ENCODE data around the gene MTA3.
"Not testable (repeated sequence)": the region's sequence is repeated elsewhere in the genome, so short reads cannot be mapped to it uniquely, and the experiment has no call there.

The MTA3 gene

GRCh38 chr2:42663106-42663780 lies 94.8 kb downstream of the MTA3 start:
- DNase-seq (ENCODE audit: low read depth): peak; percentile 82

GRCh38 chr2:42663828-42664227 lies 95.4 kb downstream of the MTA3 start:
- DNase-seq (ENCODE audit: low read depth): no peak

DNA sequence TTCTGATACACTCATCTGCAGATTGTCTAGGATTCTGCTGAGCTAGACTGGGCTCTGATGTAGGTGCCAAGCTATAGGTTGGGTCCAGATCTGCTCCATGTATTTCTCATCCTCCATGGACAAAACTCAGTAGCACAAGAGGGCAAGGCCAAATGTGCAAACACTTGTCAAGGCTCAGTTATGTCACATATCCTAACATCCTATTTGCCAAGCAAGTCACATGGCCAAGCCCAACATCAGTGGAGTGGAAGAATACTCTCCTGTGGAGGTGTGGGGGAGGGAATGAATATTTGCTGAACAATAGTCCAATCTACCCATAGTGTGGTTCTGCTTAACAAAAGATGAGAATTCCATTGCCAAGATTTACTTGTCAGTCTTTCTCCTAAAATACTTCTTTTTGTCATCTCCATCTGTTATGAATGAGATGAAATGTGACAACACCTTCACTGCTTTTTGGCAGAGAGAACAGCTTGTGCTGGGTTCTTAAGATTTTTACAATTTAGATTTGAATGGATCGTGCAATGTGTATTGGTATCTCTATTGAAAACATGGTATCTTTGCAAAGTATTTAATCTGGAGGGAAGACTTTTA lies 105.7 kb downstream of the MTA3 start:
- DNase-seq (ENCODE audit: low read depth): no peak

DNA sequence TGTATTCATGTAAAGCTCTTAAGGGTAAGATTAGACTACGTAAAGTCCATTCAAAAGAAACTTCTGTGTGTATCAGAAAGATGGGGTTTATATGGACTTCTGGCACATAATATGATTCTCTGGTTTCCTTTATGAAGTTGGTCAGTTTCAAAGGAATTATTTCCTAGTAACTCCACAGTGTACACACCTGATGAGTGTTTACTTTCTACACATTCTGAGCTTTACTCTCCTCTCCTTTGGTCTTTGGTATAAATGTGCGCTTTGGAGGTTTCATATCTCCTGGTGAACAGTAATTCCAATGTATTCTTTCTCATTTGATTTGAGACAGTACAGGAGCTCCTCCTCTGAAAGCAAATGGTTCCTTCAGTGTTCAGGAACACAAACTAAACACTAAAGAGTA lies 107.4 kb downstream of the MTA3 start:
- DNase-seq (ENCODE audit: low read depth): no peak

GRCh38 chr2:42685303-42685702 lies 116.9 kb downstream of the MTA3 start:
- DNase-seq (ENCODE audit: low read depth): no peak

DNA sequence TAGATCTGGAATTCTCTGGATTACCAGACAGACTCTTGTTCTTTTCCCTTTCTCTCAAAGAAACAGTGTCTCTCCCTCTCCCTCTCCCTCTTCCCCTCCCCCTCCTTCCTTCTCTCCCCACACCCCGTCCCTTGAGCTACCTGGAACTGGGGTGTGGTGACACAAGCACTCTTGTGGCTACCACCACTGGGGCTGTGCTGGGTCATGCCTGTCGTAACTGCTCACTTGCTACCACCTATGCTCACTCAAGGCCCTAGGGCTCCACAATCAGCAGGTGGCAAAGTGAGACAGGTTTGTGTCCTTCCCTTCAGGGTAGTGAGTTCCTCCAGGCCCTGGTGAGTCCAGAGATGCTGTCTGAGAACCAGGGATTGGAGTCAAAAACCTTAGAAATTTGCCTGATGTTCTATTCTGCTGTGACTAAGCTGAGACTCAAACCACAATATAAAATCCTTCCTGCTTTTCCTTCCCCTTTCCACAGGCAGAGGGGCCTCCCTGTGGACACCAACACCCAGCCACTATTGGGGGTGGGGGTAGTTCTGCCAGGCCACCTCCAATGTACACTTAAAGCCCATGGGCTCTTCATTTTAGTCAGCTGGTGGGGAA lies 124.7 kb downstream of the MTA3 start:
- DNase-seq (ENCODE audit: low read depth): no peak

- DNase-seq (ENCODE audit: low read depth): no peak
Measured at GRCh38 chr2:42693688-42694479, 125.5 kb downstream of the MTA3 start.

DNA sequence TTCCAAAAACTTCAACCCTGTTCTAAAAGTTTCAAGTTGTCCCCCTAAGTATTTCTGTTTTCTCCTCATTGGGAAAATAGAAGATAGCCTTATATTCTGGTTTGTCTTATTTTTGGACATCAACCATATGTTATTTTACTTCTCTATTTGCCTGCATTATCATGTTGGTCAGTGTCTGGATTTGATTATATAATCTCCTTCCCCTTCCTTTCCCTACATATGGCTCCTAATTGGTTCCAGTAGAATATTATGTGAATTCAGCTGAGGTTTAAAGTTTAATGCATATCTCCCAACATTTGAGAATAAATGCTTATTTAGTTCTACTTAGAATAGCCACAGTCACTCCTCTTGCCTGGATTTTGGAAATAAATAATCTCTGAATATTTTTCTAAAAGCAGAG lies 128.6 kb downstream of the MTA3 start:
- DNase-seq (ENCODE audit: low read depth): no peak

GRCh38 chr2:42698940-42699339 lies 130.5 kb downstream of the MTA3 start:
- no peak for DNase-seq (ENCODE audit: low read depth)

GRCh38 chr2:42706836-42707235 lies 138.4 kb downstream of the MTA3 start:
- peak; percentile 46 for DNase-seq (ENCODE audit: low read depth)

- no peak for DNase-seq (ENCODE audit: low read depth)
Measured at GRCh38 chr2:42708179-42708578, 139.7 kb downstream of the MTA3 start.

- DNase-seq (ENCODE audit: low read depth): no peak
Measured at GRCh38 chr2:42711896-42712295, 143.5 kb downstream of the MTA3 start.

GRCh38 chr2:42712934-42713333 lies 144.5 kb downstream of the MTA3 start:
- DNase-seq (ENCODE audit: low read depth): no peak

DNA sequence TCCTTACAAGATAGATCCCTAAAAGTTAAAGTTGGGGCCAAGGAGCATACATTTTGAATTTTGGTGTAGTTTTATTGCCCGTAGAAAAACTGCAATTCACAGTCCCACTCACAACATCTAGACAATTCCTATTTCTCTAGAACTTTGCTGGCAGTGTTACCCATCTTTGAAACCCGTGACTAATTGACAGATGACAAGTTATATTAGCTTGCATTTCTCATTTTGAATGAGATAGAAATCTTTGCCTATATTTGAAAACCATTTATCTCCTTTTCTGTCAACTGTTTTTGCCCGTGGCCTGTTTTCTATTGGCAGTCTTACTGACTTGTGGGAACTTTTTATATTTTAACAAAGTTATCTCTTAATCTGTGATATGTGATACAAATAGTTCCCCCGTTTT lies 145.5 kb downstream of the MTA3 start:
- DNase-seq (ENCODE audit: low read depth): no peak

DNA sequence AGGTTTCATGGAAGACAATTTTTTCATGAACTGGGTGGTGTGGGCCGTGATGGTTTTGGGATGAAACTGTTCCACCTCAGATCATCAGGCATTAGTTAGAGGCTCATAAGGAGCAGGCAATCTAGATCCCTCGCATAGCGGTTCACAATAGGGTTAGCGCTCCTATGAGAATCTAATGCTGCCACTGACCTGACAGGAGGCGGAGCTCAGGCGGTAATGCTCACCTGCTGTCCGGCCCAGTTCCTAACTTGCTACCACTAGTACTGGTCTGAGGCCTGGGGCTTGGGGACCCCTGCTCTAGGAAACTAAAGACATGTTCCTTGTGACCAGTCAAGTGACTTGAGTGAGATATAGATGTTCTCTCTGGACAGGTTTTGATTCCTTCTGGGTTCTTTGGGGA lies 146.3 kb downstream of the MTA3 start:
- no peak for DNase-seq (ENCODE audit: low read depth)

DNA sequence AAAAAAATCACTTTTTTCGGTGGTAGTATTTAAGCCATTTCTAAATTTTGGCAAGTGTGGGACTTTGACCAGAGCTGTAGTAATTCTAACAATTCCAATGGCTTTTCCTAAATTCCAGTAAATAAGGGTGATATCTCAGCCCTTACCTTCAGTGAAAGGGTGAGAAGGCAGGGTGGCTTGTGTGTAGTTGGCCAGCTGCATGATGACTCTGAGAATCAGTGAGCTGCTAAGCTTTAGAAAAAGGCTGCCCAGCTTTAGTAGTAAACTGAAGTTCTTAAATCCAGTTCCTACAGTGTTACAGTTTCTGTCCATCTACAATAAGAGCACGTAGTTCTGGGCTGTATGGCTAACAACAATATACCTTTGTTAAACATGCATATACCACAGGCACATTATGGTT lies 153.5 kb downstream of the MTA3 start:
- DNase-seq (ENCODE audit: low read depth): peak; percentile 18

GRCh38 chr2:42722320-42723190 lies 154.1 kb downstream of the MTA3 start:
- DNase-seq (ENCODE audit: low read depth): peak; percentile 99

- DNase-seq (ENCODE audit: low read depth): no peak
Measured at GRCh38 chr2:42723465-42723864, 155.0 kb downstream of the MTA3 start.

DNA sequence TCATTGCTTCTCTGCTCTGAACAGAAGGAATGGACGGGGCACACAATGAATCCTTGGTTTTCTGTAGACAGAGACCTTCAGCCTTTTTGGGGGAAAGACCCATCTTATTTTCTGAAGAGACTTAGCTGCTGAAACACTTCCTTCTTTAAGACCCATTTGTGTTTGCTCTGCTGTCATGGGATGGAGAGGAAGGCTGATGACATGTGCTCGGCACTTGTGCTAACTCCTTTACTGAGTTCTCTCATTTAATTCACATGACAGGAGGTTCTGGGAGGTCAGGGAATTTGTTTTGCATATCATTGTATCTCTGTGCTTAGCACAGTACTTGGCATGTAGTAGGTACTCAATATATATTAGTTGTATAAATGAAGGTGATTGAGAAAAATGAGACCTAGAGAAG lies 156.5 kb downstream of the MTA3 start:
- no peak for DNase-seq (ENCODE audit: low read depth)

DNA sequence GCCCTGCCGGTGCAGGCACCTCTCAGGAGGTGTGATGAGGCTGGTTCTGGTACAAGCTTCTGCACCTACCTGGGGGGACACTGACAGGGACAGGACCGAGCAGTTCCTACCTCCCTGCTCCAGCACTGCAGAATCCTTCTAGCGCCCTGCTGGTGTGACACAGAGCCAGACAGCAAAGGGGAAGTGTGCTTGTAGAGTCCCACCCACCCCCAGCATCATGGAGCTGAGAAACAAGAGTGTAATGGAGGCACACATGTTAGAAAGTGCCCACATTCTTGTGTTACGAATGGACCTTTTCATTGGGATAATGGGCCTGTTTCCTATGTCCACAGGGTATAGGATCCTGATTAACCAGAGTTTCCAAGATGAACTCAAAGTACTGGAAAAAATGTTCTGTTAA lies 157.2 kb downstream of the MTA3 start:
- DNase-seq (ENCODE audit: low read depth): no peak

GRCh38 chr2:42726680-42727079 lies 158.2 kb downstream of the MTA3 start:
- DNase-seq (ENCODE audit: low read depth): no peak

GRCh38 chr2:42731316-42731715 lies 162.9 kb downstream of the MTA3 start:
- not testable (repeated sequence) for DNase-seq (ENCODE audit: low read depth)

Data from iris pigment epithelial cell (primary cell).